ENCODE measurements around the gene OTOS.

GRCh38 chr2:240124651-240125030 lies 15.8 kb downstream of the OTOS start:
- TF ChIP-seq, protein P1, sequence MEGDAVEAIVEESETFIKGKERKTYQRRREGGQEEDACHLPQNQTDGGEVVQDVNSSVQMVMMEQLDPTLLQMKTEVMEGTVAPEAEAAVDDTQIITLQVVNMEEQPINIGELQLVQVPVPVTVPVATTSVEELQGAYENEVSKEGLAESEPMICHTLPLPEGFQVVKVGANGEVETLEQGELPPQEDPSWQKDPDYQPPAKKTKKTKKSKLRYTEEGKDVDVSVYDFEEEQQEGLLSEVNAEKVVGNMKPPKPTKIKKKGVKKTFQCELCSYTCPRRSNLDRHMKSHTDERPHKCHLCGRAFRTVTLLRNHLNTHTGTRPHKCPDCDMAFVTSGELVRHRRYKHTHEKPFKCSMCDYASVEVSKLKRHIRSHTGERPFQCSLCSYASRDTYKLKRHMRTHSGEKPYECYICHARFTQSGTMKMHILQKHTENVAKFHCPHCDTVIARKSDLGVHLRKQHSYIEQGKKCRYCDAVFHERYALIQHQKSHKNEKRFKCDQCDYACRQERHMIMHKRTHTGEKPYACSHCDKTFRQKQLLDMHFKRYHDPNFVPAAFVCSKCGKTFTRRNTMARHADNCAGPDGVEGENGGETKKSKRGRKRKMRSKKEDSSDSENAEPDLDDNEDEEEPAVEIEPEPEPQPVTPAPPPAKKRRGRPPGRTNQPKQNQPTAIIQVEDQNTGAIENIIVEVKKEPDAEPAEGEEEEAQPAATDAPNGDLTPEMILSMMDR (IDR thresholded peaks at IDR 0.05; ENCODE audit: poor library complexity, severe bottlenecking) = no peak
- TF ChIP-seq EP300 (conservative IDR thresholded peaks at IDR 0.05; ENCODE audit: poor library complexity, severe bottlenecking) (no peak), REST (IDR thresholded peaks at IDR 0.05; ENCODE audit: borderline replicate concordance) (no peak), EZH2 (IDR thresholded peaks at IDR 0.05; ENCODE audit: borderline replicate concordance, insufficient read depth, low read length, poor library complexity, severe bottlenecking) (no peak), TAF1 (IDR thresholded peaks at IDR 0.05; ENCODE audit: low read depth) (no peak)

Measured in neural cell (in vitro differentiated cells).